Stimulated activated CD4-positive, alpha-beta T cell treated with anti-CD3 and anti-CD28 coated beads, TNF-alpha, amount 100 ng/mL, for 1 hour (primary cell): ENCODE results near the gene WRNIP1.
"Not testable (repeated sequence)": the region's sequence is repeated elsewhere in the genome, so short reads cannot be mapped to it uniquely, and the experiment has no call there.

ENCODE experiments used
- DNase-seq, 3 donors: peaks; one replicate each; pipeline ENCODE4 v3.0.0-alpha.2; 2020; ENCODE audit warnings: low read depth in 3 of 3, low spot score in 1 of 3

WRNIP1 gene

GRCh38 chr6:2782825-2783187 lies 17.6 kb downstream of the WRNIP1 start:
- no peak for DNase-seq

- no peak for DNase-seq
Observed at GRCh38 chr6:2783188-2783963, 18.2 kb downstream of the WRNIP1 start.

GRCh38 chr6:2784061-2784460 lies 18.9 kb downstream of the WRNIP1 start:
- DNase-seq = no peak

- no peak for DNase-seq
Observed at GRCh38 chr6:2784930-2785329, 19.7 kb downstream of the WRNIP1 start.

- no peak for DNase-seq
Observed at GRCh38 chr6:2786269-2786668, 21.1 kb downstream of the WRNIP1 start.

GRCh38 chr6:2790588-2791449 lies 25.6 kb downstream of the WRNIP1 start:
- peak in 1 of 3 donors; percentile 14 for DNase-seq

GRCh38 chr6:2791450-2791974 lies 26.3 kb downstream of the WRNIP1 start:
- no peak for DNase-seq

DNA sequence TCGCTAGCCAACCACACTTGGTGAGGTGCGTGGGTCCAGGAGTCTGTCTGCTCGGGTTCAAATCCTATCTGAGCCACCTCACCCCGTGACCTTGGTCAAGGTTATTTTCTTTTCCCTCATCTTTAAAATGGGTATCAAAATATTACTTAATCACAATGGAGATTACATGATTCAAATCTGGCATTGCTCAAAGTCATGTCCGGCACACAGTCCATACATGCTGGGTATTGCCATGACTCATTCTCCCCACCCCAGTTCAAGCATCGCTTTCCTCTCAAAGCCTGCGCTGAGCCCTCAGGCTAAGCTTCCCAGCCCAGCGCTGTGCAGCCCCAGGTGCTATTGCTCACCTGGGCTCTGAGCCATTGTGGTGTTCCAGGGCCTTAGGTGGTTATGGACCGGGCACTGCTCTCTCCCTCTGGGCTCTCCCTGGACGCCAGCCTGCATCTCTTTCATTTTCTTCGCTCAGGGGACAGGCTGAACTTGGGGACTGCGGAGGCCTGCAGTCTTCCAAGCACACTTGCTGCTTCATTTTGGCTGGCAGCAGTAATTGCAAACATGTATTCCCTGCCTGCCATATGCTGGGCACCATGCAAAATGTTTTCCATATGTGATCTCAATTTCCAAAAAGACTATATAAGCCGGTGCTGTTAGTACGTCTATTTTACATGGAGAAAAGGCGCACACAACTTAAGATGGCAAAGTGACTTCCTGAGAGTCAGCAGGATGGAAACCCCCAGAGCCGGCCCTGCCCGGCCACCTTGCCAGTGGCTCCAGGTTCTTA lies 27.3 kb downstream of the WRNIP1 start:
- no peak for DNase-seq

DNA sequence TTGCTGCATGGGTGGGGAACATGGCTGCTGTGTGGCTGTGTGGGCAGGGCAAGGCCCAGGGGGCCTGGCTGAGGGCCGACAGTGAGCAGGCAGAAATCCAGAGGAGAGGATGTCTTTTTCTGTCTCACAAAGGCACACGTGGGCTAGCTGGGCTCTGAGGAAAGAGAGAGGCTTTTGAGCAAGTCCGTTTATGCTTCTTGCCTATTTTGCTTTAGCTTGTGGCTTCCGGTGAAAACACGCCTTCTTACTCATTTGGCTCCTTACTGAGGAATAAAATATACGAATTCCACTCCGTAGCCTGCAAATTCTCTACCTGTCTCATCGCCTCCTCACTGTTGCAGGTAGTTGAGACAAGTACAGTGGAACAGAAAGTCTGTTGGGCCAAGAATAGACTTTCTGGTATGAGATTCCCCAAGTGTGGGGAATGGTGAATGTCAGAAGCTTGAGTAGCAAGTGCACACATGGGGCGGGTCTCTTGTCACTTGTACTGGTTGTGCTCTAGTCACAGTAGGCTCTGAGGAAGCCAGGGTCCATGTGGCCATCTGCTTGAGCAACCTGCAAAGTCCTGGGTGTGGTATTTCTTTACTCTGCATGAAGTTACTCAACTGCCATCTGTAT lies 28.4 kb downstream of the WRNIP1 start:
- no peak for DNase-seq

- DNase-seq = no peak
Observed at GRCh38 chr6:2794171-2794730, 29.1 kb downstream of the WRNIP1 start.

DNA sequence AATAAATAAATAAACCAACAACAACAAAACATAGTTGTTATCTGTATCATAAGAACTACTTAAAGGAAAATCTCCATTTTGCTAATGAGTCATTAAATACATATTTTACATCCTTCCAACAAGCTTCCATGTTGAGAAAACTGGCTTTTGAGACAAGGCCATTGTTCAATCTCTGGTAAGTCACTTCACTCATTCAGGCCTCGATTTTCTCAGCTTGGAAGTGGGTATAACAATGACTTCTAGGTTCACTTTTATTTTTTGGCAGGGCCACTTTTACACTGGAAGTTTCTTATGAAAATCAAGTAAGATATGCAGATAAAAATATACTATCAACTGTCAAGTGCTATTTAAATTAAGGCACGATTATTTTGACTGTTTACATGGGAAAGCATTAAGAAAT lies 30.0 kb downstream of the WRNIP1 start:
- no peak for DNase-seq

DNA sequence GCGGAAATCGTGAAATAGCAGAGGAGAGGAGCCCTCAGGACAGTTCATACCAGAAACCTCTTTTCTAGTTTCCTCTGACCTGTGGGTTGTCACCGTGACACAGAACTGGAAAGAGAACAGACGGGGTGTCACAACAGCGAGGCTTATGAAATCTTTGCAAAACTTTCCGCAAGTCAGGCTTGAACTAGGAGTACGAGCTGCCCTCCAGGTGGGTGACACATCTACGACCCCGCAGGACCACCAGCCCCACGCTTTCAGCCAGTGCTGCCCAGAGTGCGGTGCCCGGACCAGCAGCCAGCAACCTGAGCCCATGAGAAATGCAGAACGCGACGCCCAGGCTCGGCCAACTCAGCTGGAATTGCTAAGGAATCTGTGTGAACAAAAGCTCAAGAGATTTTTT lies 30.8 kb downstream of the WRNIP1 start:
- DNase-seq = no peak

- no peak for DNase-seq
Observed at GRCh38 chr6:2796861-2797260, 31.7 kb downstream of the WRNIP1 start.

GRCh38 chr6:2797564-2798031 lies 32.4 kb downstream of the WRNIP1 start:
- no peak for DNase-seq

DNA sequence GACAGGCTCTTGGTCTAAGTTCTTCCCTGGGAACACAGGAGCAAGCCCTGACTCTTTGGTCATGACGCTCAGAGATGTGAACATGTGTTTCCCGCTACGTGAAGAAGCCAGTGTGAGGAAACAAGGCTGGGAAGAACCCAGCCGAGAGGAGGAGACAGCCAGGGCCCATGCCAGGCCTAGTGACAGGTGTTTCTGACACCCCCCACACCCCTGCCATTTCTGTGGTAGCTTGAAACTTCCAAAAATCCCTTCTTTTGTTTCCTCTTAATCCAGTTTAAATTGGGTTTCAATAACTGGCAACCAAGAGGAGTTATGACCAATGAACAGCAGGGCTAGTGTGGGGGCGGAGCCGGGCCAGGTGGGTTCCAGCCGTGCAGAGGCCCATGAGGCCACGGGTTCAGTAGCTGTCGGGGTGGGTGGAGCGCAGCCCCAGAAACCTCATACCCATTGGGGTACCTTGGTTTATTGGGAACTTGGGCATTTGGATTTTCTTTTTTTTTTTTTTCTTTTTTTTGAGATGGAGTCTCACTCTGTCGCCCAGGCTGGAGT lies 33.5 kb downstream of the WRNIP1 start:
- no peak for DNase-seq

DNA sequence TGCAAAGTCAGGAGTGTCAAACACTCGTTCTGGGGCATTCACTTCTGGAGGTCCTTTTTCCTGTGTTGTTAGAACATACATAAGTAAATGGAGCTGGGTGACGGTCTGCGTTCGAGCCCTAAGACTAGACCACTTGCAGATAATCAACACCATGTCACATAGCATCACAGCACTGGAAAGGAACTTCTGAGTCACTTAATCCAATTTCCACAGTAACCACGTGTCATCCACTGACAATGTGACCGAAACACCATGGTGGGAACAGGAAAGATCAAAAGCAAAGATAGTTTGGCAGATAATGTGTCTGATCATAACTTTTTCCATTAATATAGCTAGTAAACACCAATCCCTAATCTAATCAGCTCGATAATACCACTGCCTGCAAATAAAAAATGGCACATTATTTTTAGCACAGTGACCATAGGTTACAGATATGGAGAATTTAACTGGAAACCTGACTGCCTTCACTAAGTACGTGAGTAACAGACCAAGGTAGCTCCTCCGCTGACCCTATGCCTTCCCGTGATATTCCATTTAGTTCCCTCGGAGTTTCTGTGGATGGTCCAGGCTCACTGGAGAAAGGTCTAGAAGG lies 34.8 kb downstream of the WRNIP1 start:
- no peak for DNase-seq

GRCh38 chr6:2800552-2801316 lies 35.5 kb downstream of the WRNIP1 start:
- DNase-seq = no peak

- DNase-seq = not testable (repeated sequence)
Observed at GRCh38 chr6:2801687-2802086, 36.5 kb downstream of the WRNIP1 start.

GRCh38 chr6:2802521-2803060 lies 37.4 kb downstream of the WRNIP1 start:
- DNase-seq = no peak
